ENCODE data around the gene MGAT5. TPM values are rescaled to one million over a fixed set of nuclear protein-coding genes. Genes with fewer than 3 reads are reported as not detected.

MGAT5 gene
- total and polyA plus RNA-seq, 2 donors from 2014 or later, result 14.3 to 40.9 TPM

- Histone ChIP-seq H3K4me3 (ENCODE audit: low read length in 3 of 3) (no peak overlapping the region), H3K9ac (ENCODE audit: low read length in 3 of 3) (no peak overlapping the region), H3K4me1 (ENCODE audit: control insufficient read depth in 2 of 3, insufficient read depth in 2 of 3, low read depth in 1 of 3, low read length in 3 of 3) (no peaks in the 10 kb centered on the region), H3K27ac (ENCODE audit: low read depth in 2 of 2, low read length in 2 of 2) (no peak overlapping the region), H3K36me3 (ENCODE audit: control insufficient read depth in 2 of 3, insufficient read depth in 3 of 3, low read length in 3 of 3) (no peaks in the 10 kb centered on the region), H3K27me3 (ENCODE audit: control insufficient read depth, insufficient read depth, low read length) (no peaks in the 10 kb centered on the region), H3K9me3 (ENCODE audit: control insufficient read depth in 2 of 3, insufficient read depth in 1 of 3, low read length in 3 of 3) (no peaks in the 10 kb centered on the region)
- DNase-seq (peak in 1 of 5 donors; percentile 32), FAIRE-seq (no peak)
- intact Hi-C loops (cut with DNase I), result no loop called here
- TF ChIP-seq CTCF (IDR thresholded peaks at IDR 0.05; ENCODE audit: borderline replicate concordance, extremely low read depth, insufficient read depth), result no peak
These were observed 211.6 kb downstream of the MGAT5 start for GRCh38 chr2:134465228-134466105.

GRCh38 chr2:134466141-134466540 is 212.3 kb downstream of the MGAT5 start:
- intact Hi-C loops (cut with DNase I), result no loop called here
- DNase-seq (peak in 2 of 5 donors; percentile 52 to 60), FAIRE-seq (no peak)
- Histone ChIP-seq H3K36me3 (ENCODE audit: control insufficient read depth in 2 of 3, insufficient read depth in 3 of 3, low read length in 3 of 3) (no peaks in the 10 kb centered on the region), H3K9ac (ENCODE audit: low read length in 3 of 3) (no peak overlapping the region), H3K27me3 (ENCODE audit: control insufficient read depth, insufficient read depth, low read length) (no peaks in the 10 kb centered on the region), H3K4me3 (ENCODE audit: low read length in 3 of 3) (no peak overlapping the region), H3K9me3 (ENCODE audit: control insufficient read depth in 2 of 3, insufficient read depth in 1 of 3, low read length in 3 of 3) (no peaks in the 10 kb centered on the region), H3K27ac (ENCODE audit: low read depth in 2 of 2, low read length in 2 of 2) (no peak overlapping the region), H3K4me1 (ENCODE audit: control insufficient read depth in 2 of 3, insufficient read depth in 2 of 3, low read depth in 1 of 3, low read length in 3 of 3) (no peaks in the 10 kb centered on the region)
- TF ChIP-seq CTCF (IDR thresholded peaks at IDR 0.05; ENCODE audit: borderline replicate concordance, extremely low read depth, insufficient read depth), result peak; percentile 23

GRCh38 chr2:134468164-134468563 is 214.3 kb downstream of the MGAT5 start:
- no peak for FAIRE-seq

More at GRCh38 chr2:134468164-134468563, 214.3 kb downstream of the MGAT5 start:
- Histone ChIP-seq H3K4me3 (ENCODE audit: low read length in 3 of 3) (no peak overlapping the region), H3K4me1 (ENCODE audit: control insufficient read depth in 2 of 3, insufficient read depth in 2 of 3, low read depth in 1 of 3, low read length in 3 of 3) (no peaks in the 10 kb centered on the region), H3K36me3 (ENCODE audit: control insufficient read depth in 2 of 3, insufficient read depth in 3 of 3, low read length in 3 of 3) (no peaks in the 10 kb centered on the region), H3K27me3 (ENCODE audit: control insufficient read depth, insufficient read depth, low read length) (no peaks in the 10 kb centered on the region), H3K9me3 (ENCODE audit: control insufficient read depth in 2 of 3, insufficient read depth in 1 of 3, low read length in 3 of 3) (no peaks in the 10 kb centered on the region), H3K27ac (ENCODE audit: low read depth in 2 of 2, low read length in 2 of 2) (no peak overlapping the region), H3K9ac (ENCODE audit: low read length in 3 of 3) (no peak overlapping the region)
- TF ChIP-seq CTCF (IDR thresholded peaks at IDR 0.05; ENCODE audit: borderline replicate concordance, extremely low read depth, insufficient read depth), result no peak
- intact Hi-C loops (cut with DNase I), result no loop called here
- DNase-seq, result no peak
